Liver (tissue), 3 donors: ENCODE measurements around the gene DUSP7.

Experiments used
- EGR1 ChIP-seq, 2 donors: IDR thresholded peaks; 2 replicates each; pipeline ENCODE4 v1.6.1; 2016 to 2018; ENCODE audit warnings: antibody characterized with exemption in 2 of 2, low read depth in 2 of 2
- GABPA ChIP-seq, 2 donors: IDR thresholded peaks in 1 of 2; conservative IDR thresholded peaks in 1 of 2; 2 replicates each; pipeline ENCODE4 v1.6.1; 2016; ENCODE audit warnings: antibody characterized with exemption in 2 of 2, mild to moderate bottlenecking in 1 of 2, moderate library complexity in 1 of 2
- HNF4G ChIP-seq: IDR thresholded peaks from 2 replicates; pipeline ENCODE4 v1.6.1; 2016; ENCODE audit warnings: antibody characterized with exemption
- JUND ChIP-seq, 2 donors: IDR thresholded peaks; 2 replicates each; pipeline ENCODE4 v1.6.1; 2016; ENCODE audit warnings: antibody characterized with exemption in 2 of 2
- RAD21 ChIP-seq, 2 donors: IDR thresholded peaks; 2 replicates each; pipeline ENCODE4 v1.6.1; 2016; ENCODE audit warnings: antibody characterized with exemption in 2 of 2, mild to moderate bottlenecking in 2 of 2
- RXRA ChIP-seq, 2 donors: IDR thresholded peaks; 2 replicates each; pipeline ENCODE4 v1.6.1; 2017 to 2018; ENCODE audit warnings: antibody characterized with exemption in 2 of 2, mild to moderate bottlenecking in 1 of 2
- SP1 ChIP-seq: IDR thresholded peaks from 2 replicates; pipeline ENCODE4 v1.6.1; 2018; ENCODE audit warnings: antibody characterized with exemption, mild to moderate bottlenecking
- TAF1 ChIP-seq: conservative IDR thresholded peaks from 2 replicates; pipeline ENCODE4 v1.6.1; 2016; ENCODE audit warnings: antibody characterized with exemption, mild to moderate bottlenecking
- YY1 ChIP-seq: IDR thresholded peaks from 2 replicates; pipeline ENCODE4 v1.6.1; 2016; ENCODE audit warnings: antibody characterized with exemption, mild to moderate bottlenecking
- TF ChIP-seq, protein P1 (sequence below): IDR thresholded peaks from 2 replicates; pipeline ENCODE4 v1.6.1; 2016; ENCODE audit warnings: antibody characterized with exemption
- TF ChIP-seq, protein P2 (sequence below): fragments of 150-350 bp; IDR thresholded peaks from 2 replicates; pipeline ENCODE4 v1.5.1; 2017; ENCODE audit warnings: improper control_type of control experiment, low read depth, low read length; ENCODE audit not compliant: missing input control
- TF ChIP-seq, protein P3 (sequence below): IDR thresholded peaks from 2 replicates; pipeline ENCODE4 v1.6.1; 2016; ENCODE audit warnings: antibody characterized with exemption
- TF ChIP-seq, protein P4 (sequence below): IDR thresholded peaks from 2 replicates; pipeline ENCODE4 v1.6.1; 2016; ENCODE audit warnings: antibody characterized with exemption
- TF ChIP-seq, protein P5 (sequence below): IDR thresholded peaks from 2 replicates; pipeline ENCODE4 v1.6.1; 2016; ENCODE audit warnings: antibody characterized with exemption, mild to moderate bottlenecking
- donor health status: healthy.
- donor health status: healthy.

DNA sequence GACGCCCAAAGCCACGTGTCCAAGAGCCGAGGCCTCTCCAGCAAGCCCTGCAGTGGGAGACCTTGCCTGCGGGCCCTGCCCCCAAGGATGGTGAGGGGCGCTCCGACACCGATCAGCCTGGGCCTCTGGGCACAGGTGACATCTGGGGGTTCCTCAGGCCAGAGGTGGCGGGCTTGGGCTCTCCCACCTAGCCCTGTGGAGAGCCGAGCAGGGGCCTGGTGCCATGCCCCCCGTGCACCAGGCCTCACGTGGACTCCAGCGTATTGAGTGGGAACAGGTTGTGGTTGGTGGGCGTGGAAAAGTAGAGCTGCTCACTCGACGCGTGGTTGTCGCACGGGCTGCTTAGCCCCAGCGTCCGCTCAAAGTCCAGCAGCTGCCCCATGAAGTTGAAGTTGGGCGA lies 5.8 kb downstream of the DUSP7 start:
- TF ChIP-seq, protein P1, sequence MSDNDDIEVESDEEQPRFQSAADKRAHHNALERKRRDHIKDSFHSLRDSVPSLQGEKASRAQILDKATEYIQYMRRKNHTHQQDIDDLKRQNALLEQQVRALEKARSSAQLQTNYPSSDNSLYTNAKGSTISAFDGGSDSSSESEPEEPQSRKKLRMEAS, result no peak
- TF ChIP-seq SP1, result no peak
- TF ChIP-seq, protein P2, sequence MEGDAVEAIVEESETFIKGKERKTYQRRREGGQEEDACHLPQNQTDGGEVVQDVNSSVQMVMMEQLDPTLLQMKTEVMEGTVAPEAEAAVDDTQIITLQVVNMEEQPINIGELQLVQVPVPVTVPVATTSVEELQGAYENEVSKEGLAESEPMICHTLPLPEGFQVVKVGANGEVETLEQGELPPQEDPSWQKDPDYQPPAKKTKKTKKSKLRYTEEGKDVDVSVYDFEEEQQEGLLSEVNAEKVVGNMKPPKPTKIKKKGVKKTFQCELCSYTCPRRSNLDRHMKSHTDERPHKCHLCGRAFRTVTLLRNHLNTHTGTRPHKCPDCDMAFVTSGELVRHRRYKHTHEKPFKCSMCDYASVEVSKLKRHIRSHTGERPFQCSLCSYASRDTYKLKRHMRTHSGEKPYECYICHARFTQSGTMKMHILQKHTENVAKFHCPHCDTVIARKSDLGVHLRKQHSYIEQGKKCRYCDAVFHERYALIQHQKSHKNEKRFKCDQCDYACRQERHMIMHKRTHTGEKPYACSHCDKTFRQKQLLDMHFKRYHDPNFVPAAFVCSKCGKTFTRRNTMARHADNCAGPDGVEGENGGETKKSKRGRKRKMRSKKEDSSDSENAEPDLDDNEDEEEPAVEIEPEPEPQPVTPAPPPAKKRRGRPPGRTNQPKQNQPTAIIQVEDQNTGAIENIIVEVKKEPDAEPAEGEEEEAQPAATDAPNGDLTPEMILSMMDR, result no peak
- TF ChIP-seq YY1, result no peak
- no peak for TF ChIP-seq RAD21 (IDR thresholded peaks at IDR 0.05)
- TF ChIP-seq JUND (IDR thresholded peaks at IDR 0.05), result no peak
- no peak for TF ChIP-seq TAF1
- TF ChIP-seq, protein P3, sequence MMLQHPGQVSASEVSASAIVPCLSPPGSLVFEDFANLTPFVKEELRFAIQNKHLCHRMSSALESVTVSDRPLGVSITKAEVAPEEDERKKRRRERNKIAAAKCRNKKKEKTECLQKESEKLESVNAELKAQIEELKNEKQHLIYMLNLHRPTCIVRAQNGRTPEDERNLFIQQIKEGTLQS, result no peak
- TF ChIP-seq, protein P4, sequence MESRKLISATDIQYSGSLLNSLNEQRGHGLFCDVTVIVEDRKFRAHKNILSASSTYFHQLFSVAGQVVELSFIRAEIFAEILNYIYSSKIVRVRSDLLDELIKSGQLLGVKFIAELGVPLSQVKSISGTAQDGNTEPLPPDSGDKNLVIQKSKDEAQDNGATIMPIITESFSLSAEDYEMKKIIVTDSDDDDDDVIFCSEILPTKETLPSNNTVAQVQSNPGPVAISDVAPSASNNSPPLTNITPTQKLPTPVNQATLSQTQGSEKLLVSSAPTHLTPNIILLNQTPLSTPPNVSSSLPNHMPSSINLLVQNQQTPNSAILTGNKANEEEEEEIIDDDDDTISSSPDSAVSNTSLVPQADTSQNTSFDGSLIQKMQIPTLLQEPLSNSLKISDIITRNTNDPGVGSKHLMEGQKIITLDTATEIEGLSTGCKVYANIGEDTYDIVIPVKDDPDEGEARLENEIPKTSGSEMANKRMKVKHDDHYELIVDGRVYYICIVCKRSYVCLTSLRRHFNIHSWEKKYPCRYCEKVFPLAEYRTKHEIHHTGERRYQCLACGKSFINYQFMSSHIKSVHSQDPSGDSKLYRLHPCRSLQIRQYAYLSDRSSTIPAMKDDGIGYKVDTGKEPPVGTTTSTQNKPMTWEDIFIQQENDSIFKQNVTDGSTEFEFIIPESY, result no peak
- TF ChIP-seq, protein P5, sequence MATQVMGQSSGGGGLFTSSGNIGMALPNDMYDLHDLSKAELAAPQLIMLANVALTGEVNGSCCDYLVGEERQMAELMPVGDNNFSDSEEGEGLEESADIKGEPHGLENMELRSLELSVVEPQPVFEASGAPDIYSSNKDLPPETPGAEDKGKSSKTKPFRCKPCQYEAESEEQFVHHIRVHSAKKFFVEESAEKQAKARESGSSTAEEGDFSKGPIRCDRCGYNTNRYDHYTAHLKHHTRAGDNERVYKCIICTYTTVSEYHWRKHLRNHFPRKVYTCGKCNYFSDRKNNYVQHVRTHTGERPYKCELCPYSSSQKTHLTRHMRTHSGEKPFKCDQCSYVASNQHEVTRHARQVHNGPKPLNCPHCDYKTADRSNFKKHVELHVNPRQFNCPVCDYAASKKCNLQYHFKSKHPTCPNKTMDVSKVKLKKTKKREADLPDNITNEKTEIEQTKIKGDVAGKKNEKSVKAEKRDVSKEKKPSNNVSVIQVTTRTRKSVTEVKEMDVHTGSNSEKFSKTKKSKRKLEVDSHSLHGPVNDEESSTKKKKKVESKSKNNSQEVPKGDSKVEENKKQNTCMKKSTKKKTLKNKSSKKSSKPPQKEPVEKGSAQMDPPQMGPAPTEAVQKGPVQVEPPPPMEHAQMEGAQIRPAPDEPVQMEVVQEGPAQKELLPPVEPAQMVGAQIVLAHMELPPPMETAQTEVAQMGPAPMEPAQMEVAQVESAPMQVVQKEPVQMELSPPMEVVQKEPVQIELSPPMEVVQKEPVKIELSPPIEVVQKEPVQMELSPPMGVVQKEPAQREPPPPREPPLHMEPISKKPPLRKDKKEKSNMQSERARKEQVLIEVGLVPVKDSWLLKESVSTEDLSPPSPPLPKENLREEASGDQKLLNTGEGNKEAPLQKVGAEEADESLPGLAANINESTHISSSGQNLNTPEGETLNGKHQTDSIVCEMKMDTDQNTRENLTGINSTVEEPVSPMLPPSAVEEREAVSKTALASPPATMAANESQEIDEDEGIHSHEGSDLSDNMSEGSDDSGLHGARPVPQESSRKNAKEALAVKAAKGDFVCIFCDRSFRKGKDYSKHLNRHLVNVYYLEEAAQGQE, result no peak
- TF ChIP-seq EGR1 (IDR thresholded peaks at IDR 0.05; ENCODE audit: low read depth in 2 of 2), result no peak
- TF ChIP-seq RXRA (IDR thresholded peaks at IDR 0.05), result no peak
- TF ChIP-seq GABPA (IDR thresholded peaks at IDR 0.05 in 1 of 2, conservative IDR thresholded peaks at IDR 0.05 in 1 of 2), result no peak
- no peak for TF ChIP-seq HNF4G
